Thoracic aorta (tissue), 2 donors: ENCODE results near the gene CTDP1. TPM values are rescaled to one million over a fixed set of nuclear protein-coding genes. Genes with fewer than 3 reads are reported as not detected.

Source experiments
- ATAC-seq: fragments of 150-250 bp; one replicate; pipeline ENCODE4 v1.8.0; 2017; ENCODE audit warnings: low read depth; ENCODE audit not compliant: insufficient number of reproducible peaks, low FRiP score
- DNase-seq: peaks from one replicate; pipeline ENCODE4 v3.0.0-alpha.2; 2020; ENCODE audit warnings: low spot score
- H3K27ac ChIP-seq, 2 donors: fragments of 200-600 bp; sonication (generic); 1 replicate in 1 of 2; 2 replicates in 1 of 2; pipeline ENCODE4 v1.5.1; 2016; ENCODE audit warnings: mild to moderate bottlenecking in 2 of 2, moderate library complexity in 2 of 2
- H3K27me3 ChIP-seq: fragments of 200-600 bp; sonication (generic); replicated peaks from 2 replicates; pipeline ENCODE4 v1.6.0; 2016; ENCODE audit warnings: mild to moderate bottlenecking; ENCODE audit not compliant: insufficient read depth
- H3K36me3 ChIP-seq: fragments of 200-600 bp; sonication (generic); one replicate; pipeline ENCODE4 v1.5.1; 2016
- H3K4me1 ChIP-seq, 2 donors: fragments of 200-600 bp; sonication (generic); 1 replicate in 1 of 2; 2 replicates in 1 of 2; pipeline versions ENCODE4 v1.5.1 to v1.6.0; 2016; ENCODE audit warnings: low read depth in 2 of 2, mild to moderate bottlenecking in 1 of 2; ENCODE audit not compliant: control insufficient read depth in 1 of 2
- H3K4me3 ChIP-seq: fragments of 200-600 bp; sonication (generic); 2 replicates; pipeline ENCODE4 v1.5.1; 2016; ENCODE audit warnings: mild to moderate bottlenecking
- H3K9me3 ChIP-seq: fragments of 200-600 bp; sonication (generic); 2 replicates; pipeline ENCODE4 v1.5.1; 2016
- CTCF ChIP-seq: fragments of 200-600 bp; sonication (generic); IDR thresholded peaks from one replicate; pipeline ENCODE4 v1.5.1; 2019; ENCODE audit warnings: antibody characterized with exemption
- total RNA-seq, 2 donors: library from RNA; depleted of rRNA; stranded (reverse); fragments of >200 nt; gene quantifications; one replicate each; pipeline versions ENCODE4 v1.1.0 to v1.2.3, GENCODE V29; 2016

Gene CTDP1
- total RNA-seq, 2 donors from 2014 or later: 25.0 to 28.0 TPM

- no peak for TF ChIP-seq CTCF
- no peak overlapping the region for H3K27ac ChIP-seq
- ATAC-seq (no peak), DNase-seq (no peak)
- H3K4me1 ChIP-seq: no peaks in the 10 kb centered on the region
- H3K27me3 ChIP-seq: no peaks in the 10 kb centered on the region
- H3K36me3 ChIP-seq: no peaks in the 10 kb centered on the region
- no peak overlapping the region for H3K4me3 ChIP-seq
- no peaks in the 10 kb centered on the region for H3K9me3 ChIP-seq
These were observed 96.0 kb downstream of the CTDP1 start for GRCh38 chr18:79775441-79776221.

GRCh38 chr18:79776674-79777073 lies 97.1 kb downstream of the CTDP1 start:
- Histone ChIP-seq H3K4me3 (no peak overlapping the region), H3K9me3 (no peaks in the 10 kb centered on the region), H3K27ac (no peak overlapping the region), H3K4me1 (no peaks in the 10 kb centered on the region), H3K27me3 (no peaks in the 10 kb centered on the region), H3K36me3 (no peaks in the 10 kb centered on the region)
- no peak for TF ChIP-seq CTCF
- no peak for DNase-seq
- no peak for ATAC-seq

GRCh38 chr18:79778291-79778791 lies 98.7 kb downstream of the CTDP1 start:
- Histone ChIP-seq H3K4me1 (no peaks in the 10 kb centered on the region), H3K27me3 (no peaks in the 10 kb centered on the region), H3K9me3 (no peaks in the 10 kb centered on the region), H3K36me3 (no peaks in the 10 kb centered on the region), H3K4me3 (no peak overlapping the region), H3K27ac (no peak overlapping the region)
- no peak for ATAC-seq
- no peak for TF ChIP-seq CTCF
- no peak for DNase-seq

- no peak for DNase-seq
- ATAC-seq: no peak
These were observed 99.6 kb downstream of the CTDP1 start for GRCh38 chr18:79779021-79779699.

More at GRCh38 chr18:79779021-79779699, 99.6 kb downstream of the CTDP1 start:
- H3K27me3 ChIP-seq: no peaks in the 10 kb centered on the region
- no peaks in the 10 kb centered on the region for H3K4me1 ChIP-seq
- no peaks in the 10 kb centered on the region for H3K9me3 ChIP-seq
- no peak overlapping the region for H3K4me3 ChIP-seq
- TF ChIP-seq CTCF: no peak
- H3K27ac ChIP-seq: no peak overlapping the region
- no peaks in the 10 kb centered on the region for H3K36me3 ChIP-seq
